HG03159 (cell line): ENCODE measurements around the gene DRC7.

Experiments used
- ATAC-seq: cut with Tn5 transposase; IDR thresholded peaks from one replicate; pipeline ENCODE4 v1.9.1; 2021; ENCODE audit warnings: mild to moderate bottlenecking, moderate library complexity; ENCODE audit not compliant: unreplicated experiment

DRC7 gene

GRCh38 chr16:57692636-57693035 is 2.0 kb upstream of the DRC7 start:
- ATAC-seq, result no peak

- no peak for ATAC-seq
Measured at GRCh38 chr16:57693550-57693949, 1.1 kb upstream of the DRC7 start.

- no peak for ATAC-seq
Measured at GRCh38 chr16:57694231-57694724, 328 bp upstream of the DRC7 start.

- no peak for ATAC-seq
Measured at GRCh38 chr16:57695680-57696069, 1.1 kb downstream of the DRC7 start.

GRCh38 chr16:57696240-57696639 is 1.6 kb downstream of the DRC7 start:
- ATAC-seq, result no peak

GRCh38 chr16:57697896-57698537 is 3.4 kb downstream of the DRC7 start:
- ATAC-seq, result no peak

GRCh38 chr16:57698812-57699405 is 4.3 kb downstream of the DRC7 start:
- ATAC-seq, result no peak

- no peak for ATAC-seq
Measured at GRCh38 chr16:57699481-57699880, 4.9 kb downstream of the DRC7 start.

GRCh38 chr16:57699899-57700298 is 5.3 kb downstream of the DRC7 start:
- no peak for ATAC-seq

GRCh38 chr16:57700781-57701551 is 6.4 kb downstream of the DRC7 start:
- ATAC-seq, result no peak

- ATAC-seq, result no peak
Measured at GRCh38 chr16:57701759-57702371, 7.3 kb downstream of the DRC7 start.

GRCh38 chr16:57703416-57704010 is 8.9 kb downstream of the DRC7 start:
- no peak for ATAC-seq

- ATAC-seq, result no peak
Measured at GRCh38 chr16:57704011-57704904, 9.7 kb downstream of the DRC7 start.

GRCh38 chr16:57704905-57705852 is 10.6 kb downstream of the DRC7 start:
- no peak for ATAC-seq

- no peak for ATAC-seq
Measured at GRCh38 chr16:57706717-57707116, 12.1 kb downstream of the DRC7 start.

- no peak for ATAC-seq
Measured at GRCh38 chr16:57707331-57707730, 12.7 kb downstream of the DRC7 start.

- ATAC-seq, result no peak
Measured at GRCh38 chr16:57708168-57708567, 13.6 kb downstream of the DRC7 start.

GRCh38 chr16:57709663-57710062 is 15.1 kb downstream of the DRC7 start:
- no peak for ATAC-seq

GRCh38 chr16:57711346-57711745 is 16.7 kb downstream of the DRC7 start:
- no peak for ATAC-seq
